Stimulated activated CD4-positive, alpha-beta T cell treated with anti-CD3 and anti-CD28 coated beads, TNF-alpha, amount 100 ng/mL, for 1 hour (primary cell): ENCODE measurements around the gene CETN1.

Source experiments
- DNase-seq, 3 donors: peaks; one replicate each; pipeline ENCODE4 v3.0.0-alpha.2; 2020; ENCODE audit warnings: low read depth in 3 of 3, low spot score in 1 of 3

Gene CETN1

DNA sequence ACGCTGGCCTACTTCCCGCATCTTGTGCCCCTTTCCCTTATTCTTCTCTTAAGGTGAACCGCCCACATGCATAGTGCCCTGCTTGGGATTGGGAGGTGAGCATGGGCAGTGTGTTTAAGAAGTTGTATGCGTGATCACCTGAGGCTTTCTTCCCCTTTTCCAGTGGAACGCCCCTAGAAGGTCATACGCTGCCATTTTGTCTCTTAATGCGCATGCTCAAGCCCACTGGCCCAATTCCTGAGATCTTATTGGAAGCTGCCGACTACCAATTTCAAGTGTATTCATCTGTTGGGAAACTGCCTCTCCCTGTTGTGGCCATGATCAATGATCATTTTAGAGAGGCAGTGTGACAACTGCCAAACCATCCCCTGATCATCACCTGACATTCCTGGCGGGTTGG lies 3.3 kb upstream of the CETN1 start:
- no peak for DNase-seq

DNA sequence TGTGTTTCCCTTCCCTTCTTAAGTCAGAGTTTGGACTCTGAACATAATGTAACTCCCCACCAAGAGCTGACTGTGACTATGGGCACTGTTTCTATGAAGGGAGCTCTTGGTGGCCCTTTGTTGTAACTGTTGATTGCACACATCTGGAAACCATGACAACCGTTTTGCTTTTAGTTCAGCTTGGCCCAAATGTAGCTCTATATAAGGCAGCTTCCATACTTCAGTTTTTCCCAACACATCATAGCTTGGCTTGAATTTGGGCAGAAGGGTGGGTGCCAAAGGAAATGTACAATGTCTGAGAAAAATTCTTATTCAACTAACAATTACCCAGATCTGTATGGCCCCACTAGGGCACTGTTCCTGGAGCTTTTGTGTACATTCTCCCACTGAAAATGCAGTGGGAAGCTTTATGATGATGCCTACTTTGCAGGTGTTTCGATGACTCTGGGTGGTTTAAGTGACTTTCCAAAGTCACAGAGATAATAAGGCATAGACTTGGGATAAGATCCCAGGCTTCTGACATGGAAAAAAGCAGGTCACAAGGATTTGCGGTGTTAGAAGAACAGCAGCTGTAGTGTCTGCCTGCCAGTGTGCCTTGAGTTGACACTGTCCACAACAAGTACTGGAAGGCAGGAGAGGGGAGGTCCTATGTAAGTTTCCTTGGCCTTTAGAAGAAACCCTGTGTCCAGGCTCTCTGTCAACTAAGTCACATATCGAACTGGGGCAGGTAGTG lies 2.4 kb upstream of the CETN1 start:
- DNase-seq = no peak

DNA sequence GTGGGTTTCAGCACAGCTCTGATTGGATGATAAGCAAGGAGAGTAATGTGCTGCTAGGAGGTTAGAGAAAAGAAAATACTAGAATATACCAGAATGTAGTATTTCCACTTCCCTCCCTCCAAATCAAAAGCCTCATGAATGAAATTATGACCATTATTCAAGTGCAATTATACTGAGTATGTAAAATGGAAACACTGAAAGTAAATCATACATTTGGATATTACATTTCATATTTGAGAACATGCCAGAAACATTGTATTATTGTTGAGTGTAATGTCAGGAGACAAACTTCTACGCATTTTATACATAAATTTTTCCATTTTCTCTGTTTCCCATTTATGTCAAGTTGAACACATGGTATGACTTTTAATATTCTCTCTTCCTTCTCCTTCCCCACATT lies 942 bp upstream of the CETN1 start:
- no peak for DNase-seq

DNA sequence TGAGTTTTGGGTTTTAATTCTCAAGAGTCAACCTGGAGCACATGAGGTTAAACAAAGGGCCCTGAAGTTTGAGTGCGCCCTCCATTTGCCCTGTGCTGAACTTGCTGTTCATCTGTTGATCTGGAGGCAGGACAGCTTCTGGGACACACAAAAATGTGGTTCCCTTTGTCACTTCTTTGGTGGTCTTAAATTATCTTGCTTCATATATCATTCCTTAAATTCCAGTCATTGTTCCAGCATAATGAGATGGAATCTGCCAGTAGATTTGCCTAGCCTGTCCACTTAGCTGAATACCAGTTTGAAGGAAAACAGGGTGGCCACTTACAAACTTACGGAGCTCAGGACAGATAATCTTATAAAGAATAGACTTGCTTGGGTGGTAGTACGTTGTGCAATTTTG lies 916 bp downstream of the CETN1 start:
- DNase-seq = no peak

DNA sequence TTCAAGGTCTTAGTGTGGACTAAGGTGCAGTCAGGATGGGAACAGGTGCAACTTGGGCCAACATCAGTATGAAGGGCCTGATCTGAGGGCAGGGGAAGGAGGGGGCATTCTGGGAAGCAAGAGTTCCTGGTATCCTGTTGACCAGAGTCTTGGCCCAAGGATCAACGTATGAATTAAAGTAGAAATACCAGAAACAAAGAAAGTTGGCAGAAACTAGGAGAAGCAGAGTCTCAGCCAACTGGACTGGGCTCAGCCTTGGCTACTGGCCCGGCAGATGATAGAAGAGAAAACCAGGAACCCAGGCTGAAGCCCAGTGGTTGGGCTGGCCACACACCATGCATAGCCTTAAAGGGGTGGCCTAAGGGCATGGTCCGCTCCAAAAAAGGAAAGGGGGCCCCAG lies 2.3 kb downstream of the CETN1 start:
- no peak for DNase-seq

DNA sequence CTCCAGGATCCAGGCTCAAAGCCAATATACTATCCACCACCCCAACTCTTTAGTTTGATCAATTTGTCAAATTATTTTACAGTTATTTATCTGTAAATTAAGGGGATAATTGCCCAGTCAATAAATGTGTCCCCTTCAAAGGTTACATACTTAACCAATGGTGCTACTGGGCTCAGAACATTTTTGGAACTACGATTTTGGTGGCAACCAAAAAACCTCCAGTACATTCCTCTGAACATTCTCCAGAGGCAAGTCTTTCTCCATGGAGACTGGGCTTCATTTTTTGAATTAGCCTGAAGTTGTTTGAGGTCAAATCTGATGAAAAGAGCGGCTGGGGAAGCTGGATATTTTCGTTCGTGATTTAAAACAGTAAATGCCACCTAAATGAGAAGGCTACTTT lies 14.9 kb downstream of the CETN1 start:
- DNase-seq = no peak

DNA sequence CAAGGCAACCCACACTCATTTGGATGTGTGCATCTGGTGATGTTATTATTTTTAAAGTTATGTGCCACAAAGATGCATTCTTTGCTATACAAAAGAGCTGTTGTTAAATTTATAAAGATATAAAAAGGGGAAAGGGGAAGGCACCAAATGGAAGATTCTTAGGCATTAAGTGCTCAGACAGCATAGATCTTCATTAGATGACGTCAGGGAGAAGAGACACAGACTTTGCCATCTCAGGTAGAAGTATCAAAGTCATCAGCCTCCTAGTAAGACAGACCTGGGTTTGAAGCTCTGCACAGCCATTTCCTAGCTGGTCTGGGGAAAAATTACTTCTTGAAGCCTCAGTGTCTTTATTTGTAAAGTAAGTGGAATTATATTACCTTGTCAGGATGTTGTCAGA lies 15.4 kb downstream of the CETN1 start:
- DNase-seq = no peak

DNA sequence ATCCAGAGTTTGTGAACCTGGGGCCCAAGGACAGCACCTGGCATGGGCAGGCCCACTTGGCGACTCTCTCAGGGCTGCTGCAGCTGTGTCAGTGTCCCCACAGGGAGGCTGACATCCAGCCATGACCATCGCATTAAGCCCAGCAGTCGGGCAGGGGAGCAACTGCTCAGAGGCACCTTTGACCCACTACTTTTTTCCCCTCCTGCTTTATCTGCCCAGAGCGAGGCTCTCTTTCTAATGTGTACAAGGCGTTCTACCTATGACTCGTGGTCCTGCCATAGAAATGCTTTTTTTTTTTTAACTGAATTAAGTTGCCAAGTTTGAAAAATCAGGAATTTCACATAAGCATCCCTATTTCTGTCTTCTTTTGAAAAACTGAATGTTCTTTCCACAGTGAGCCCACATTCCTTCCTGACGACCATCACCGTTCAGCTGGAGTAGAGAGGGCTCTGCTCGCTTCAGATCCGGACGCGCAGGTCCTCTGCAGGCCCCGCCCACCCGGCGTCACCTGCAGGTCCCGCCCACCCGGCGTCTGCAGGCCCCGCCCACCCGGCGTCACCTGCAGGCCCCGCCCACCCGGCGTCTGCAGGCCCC lies 16.2 kb downstream of the CETN1 start:
- DNase-seq = no peak

DNA sequence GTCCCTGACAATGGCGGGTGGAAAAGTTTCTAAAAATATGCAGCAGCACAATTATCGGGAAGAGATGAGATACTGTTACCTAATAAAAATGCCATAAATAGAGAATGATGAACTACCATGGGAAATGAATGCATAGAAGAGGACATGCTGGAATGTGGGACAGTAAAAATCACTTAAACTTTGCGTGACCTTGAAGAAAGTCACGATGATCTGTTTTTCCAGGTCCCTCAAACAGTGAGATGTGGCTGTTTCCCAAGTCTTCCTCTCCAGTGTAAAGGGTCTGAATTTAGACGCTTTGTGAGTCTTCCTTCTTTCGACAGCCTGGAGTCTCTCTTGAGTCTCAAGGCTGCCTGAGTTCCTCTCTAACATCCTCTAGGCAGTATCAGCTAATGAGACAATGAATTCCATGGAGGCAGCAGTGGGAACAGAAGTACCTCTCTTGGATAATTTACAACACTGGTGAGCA lies 18.0 kb downstream of the CETN1 start:
- DNase-seq = no peak

DNA sequence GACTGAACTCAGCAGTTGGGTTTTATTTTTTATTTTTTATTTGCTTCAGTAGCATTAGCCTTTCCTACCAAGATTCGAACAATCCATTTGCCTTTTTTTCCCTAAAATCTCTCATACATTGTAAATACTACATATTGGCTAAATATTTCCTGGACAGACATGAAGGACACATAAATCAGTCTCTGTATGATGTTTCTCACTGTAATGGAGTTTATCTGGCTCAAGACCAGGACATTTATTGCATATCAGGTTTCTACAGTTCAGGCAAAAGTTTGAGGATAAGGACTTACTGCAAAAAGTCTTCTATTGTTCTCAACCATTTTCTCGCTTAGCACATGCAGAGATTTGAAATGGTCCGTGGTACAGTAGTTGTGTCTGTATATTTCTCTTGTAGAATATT lies 19.9 kb downstream of the CETN1 start:
- no peak for DNase-seq

DNA sequence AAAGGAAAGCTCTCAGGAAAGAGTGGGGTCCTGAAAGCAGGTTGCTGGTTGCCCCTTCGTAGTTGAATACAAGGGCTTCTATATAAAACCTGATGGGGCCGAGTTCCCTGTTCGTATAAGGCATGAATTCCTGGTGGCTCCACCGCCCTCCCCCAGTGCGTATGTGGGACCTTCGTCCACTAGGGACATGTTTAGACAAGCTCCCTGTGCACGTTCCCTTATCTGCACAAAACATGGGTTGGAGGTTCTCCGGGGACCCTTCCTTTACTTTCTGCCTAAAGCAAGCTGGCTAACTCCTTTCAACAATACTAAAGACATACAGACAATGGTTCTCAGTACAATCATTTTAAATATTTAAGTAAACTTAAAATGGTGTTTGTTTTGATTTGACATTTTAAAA lies 24.6 kb downstream of the CETN1 start:
- DNase-seq = no peak

DNA sequence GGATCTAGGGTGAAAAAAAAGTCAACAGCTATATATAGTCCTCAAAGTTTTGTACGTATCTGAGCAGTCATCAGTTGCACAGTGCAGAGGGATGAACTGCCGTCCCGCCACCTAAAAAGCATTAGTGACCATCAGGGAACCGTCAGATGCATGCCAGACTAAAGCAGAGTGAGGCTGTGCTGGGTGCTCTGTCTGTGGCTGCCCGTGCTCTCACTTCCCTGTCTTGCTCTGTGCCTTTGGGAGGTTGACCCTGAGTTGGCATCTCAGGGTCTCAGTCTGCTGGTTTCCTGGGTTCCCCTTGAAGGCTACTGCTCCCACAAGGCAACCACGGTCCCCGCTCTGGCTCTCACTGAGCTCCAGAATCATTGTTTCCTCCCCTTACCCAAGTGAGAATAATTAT lies 27.8 kb downstream of the CETN1 start:
- DNase-seq = no peak

DNA sequence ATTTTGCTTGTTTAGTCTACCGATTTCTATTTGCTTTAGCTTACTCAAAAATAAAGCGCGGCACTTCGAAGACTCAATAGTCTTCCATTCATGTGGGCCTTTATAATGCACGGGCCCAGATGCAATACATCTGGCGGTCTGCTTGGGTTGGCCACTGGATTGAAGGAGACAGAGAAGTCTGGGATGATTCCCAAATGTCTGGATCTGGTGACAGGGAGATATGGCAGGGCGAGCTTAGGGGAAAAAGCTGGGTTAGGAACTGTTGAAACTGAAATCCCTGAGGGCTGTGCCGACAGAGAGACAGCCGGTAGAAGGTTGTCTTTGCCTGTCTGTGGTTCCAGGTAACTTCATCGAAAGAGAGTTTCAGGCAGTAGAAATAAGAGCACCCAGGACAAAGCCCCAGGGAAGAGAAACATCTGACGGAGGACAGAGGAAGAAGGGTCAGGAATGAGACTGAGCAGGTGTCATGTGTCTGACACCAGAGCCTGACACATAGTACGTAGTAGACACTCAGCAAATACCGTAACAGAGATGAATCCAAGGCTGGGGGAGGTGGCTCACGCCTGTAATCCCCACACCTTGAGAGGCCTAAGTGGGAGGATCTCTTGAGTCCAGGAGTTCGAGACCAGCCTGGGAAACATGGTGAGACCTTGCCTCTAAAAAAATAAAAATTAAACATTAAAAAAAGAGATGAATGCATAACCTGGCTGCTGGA lies 30.2 kb downstream of the CETN1 start:
- DNase-seq = no peak

DNA sequence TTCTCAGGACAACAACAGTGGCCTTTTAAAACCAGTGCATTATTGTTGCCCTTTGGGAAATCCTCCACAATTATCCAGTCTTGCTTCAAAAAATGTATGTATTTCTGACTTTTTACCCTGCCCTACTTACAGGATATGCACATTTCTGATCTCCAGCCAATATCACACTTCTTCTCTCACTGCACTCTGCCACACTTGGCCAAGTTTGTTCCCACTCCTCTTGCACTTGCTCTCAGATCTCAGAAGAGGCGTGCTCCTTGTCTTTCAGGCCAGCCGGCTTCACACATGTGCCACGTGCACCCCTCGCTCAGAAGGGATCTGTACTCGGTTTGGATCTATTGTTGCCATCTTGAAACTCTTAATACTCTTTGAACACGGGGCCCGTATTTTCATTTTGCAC lies 32.0 kb downstream of the CETN1 start:
- no peak for DNase-seq

DNA sequence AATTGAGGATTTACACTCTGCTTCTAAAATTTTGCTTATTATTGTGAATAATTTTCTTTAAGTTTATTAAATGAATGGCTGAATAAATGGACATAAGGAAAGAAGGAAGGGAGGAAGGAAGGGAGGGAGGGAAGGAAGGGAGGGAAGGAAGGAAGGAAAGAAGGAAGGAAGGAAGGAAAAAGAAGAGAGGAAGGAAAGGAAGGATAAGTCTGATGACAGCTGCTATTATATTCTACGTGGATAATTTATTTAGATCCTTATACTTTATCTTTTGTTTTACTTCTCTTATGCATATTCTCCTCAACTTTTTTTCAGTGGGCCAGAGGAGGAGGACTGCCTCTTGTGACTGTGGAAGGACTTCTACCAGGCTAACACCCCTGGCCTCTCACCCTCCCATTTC lies 34.0 kb downstream of the CETN1 start:
- DNase-seq = no peak

DNA sequence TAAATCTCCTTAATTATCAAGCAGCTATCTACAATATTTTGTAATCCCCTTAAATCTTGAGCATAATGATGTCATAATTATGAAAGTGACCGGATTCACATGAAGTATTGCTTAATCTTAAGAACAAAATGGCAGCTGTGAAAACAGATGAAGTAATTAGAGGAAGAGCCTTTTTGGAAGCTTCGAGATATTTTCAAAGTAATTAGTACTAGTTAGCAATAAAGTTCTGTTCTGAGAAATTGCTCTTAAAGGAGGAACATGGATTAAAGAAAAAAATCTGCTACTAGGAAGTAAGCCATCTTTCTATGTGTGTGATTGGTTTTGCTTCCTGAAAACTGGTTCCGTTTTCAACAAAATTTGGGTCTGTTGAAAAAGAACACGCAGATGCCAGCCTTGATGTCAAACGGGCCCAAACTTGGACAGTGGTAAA lies 34.9 kb downstream of the CETN1 start:
- no peak for DNase-seq

DNA sequence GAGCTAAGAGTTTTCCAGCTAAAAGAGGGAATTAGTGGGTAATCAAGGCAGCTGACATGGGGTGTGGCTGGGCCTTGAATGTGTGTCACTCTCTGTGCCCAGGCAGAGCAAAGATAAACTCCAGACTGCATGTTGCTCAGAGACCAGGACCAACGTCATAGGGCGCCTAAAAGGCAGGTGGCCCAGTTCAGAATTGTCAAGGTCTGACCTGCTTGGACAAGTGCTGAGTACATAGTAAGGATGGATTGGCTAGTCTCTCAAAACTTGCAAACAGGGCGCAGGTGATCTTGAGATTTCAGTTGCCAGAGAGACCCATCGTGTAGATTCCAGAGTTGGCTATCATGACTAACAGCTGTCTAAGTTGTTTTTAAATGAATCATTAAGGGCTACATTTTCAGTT lies 35.6 kb downstream of the CETN1 start:
- DNase-seq = no peak

DNA sequence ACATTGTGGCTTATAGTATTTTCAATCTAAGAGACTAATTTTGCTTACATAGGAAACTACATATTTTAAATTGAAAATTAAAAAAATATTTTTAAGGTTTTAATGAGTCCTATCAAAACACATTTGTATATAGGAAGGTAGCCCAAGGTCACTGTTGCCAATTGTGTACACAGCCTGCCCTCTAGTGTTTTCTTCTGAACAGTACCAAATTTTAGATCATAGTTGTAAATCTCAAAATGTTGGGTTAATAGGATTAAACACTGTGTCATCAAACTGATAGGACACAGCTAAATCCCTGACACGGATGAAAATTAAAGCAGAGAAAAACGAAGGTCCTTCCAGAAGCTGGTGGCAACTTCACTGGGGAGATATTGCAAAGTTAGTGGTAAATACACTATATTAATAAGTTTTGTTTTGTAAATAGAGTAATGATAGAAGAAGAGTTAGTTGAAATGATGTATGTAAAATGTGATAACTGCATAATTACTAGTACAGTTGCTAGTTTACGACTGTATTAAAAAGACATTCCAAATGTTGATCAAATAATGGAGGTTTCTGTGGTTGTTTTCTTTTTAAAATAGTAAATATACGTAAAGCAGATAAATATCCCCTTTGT lies 36.3 kb downstream of the CETN1 start:
- no peak for DNase-seq

DNA sequence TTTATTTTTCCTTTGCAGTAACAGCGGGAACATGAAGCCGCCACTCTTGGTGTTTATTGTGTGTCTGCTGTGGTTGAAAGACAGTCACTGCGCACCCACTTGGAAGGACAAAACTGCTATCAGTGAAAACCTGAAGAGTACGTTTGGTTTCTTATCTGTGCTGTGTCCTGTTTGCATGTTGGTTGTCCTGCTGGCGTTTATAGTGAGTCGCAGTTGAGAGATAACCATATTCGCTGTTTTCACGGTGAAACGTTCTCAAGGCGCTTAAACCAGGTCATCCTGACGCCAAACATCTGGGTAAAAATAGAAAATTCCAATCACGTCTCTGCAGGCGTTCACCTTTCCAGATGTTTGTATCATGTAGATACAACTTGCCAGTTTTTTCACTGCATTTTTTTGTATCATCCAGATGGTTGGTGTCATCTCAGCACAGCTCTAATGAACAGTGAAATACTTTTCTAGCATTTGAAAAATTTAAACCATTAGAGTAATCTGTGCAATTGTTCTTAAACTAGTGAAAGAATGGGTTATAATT lies 37.9 kb downstream of the CETN1 start:
- no peak for DNase-seq

DNA sequence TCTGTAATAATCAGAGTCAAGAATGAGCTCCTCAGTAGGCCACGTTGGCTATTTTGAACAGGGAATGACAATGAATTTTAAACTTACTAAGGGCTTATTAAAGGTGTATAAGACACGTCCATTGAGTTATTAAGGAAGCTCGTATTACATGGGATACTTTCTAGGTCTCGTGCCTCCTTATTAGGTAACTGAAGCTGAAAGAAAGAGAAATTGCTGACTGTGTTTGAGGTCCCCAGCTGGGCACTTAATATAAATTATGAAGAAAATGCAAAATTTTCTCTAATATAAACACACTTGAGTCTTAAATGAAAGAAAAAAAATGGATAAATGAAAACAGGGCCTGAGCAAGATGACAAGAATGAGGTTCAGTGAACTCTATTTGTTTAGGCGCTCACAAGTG lies 38.4 kb downstream of the CETN1 start:
- DNase-seq = no peak

DNA sequence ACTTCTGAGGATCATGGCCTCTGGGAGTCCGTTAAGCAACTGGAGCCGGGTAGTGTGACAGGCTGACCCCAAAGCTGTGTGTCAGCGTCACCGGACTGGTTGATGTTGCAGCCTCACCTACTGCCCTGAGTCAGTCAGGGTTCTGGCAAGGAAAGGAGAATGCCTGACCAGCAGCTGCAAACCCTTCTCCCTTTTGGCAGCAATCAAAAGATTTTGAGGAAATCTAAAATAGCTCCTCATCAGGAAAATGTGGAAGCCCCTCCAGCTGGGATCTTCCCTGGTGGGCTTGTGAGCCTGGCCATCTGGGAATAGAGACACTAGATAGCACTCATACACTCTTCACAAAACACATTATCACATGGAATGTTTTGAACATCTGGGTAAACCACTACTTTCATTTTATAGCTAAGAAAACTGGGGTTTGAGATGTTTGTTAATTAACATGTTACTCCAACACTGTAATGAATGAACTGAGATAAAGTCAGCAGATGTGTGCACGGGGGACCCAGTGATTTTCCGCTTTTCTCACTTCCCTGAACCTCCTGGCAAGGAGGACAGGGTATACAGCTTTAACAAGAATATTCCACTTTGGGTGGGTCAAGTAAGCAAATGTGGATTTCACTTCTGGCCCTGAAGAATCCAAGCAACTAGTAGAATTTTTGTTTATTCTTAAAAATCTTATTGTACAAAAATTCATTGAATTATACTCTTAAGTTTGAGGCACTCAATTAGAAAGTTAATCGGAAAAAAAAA lies 41.3 kb downstream of the CETN1 start:
- no peak for DNase-seq
